Measurements from ENCODE around the gene IRGC. TPM values are rescaled to one million over a fixed set of nuclear protein-coding genes. Genes with fewer than 3 reads are reported as not detected.
A peak's percentile ranks its signal among the peaks of the same experiment; 100 is the strongest.

IRGC gene
- total RNA-seq, 2 donors from 2014 or later, result 15.7 TPM; not detected in 1

GRCh38 chr19:43695985-43696704 lies 19.7 kb upstream of the IRGC start:
- no peaks in the 10 kb centered on the region for H3K36me3 ChIP-seq
- H3K9me3 ChIP-seq, result no peaks in the 10 kb centered on the region
- no peak overlapping the region for H3K27ac ChIP-seq
- intact Hi-C loops (cut with DNase I), result no loop called here
- no peaks in the 10 kb centered on the region for H3K27me3 ChIP-seq (replicated peaks; ENCODE audit: insufficient read depth)
- H3K4me1 ChIP-seq (replicated peaks), result no peaks in the 10 kb centered on the region
- WGBS, result 88% methylated on average over 6 of the region's 6 CpGs
- no peak for DNase-seq (ENCODE audit: low spot score)
- no peak for TF ChIP-seq POLR2A (IDR thresholded peaks at IDR 0.05)
- no peak for TF ChIP-seq POLR2AphosphoS5 (IDR thresholded peaks at IDR 0.05)
- no peak for TF ChIP-seq CTCF (IDR thresholded peaks at IDR 0.05)
- no peak overlapping the region for H3K4me3 ChIP-seq

GRCh38 chr19:43697295-43697694 lies 18.6 kb upstream of the IRGC start:
- H3K4me3 ChIP-seq, result no peak overlapping the region
- no peaks in the 10 kb centered on the region for H3K9me3 ChIP-seq
- no peaks in the 10 kb centered on the region for H3K27me3 ChIP-seq (replicated peaks; ENCODE audit: insufficient read depth)
- DNase-seq (ENCODE audit: low spot score), result no peak
- WGBS, result 63% methylated on average over 4 of the region's 5 CpGs
- no peaks in the 10 kb centered on the region for H3K4me1 ChIP-seq (replicated peaks)
- TF ChIP-seq POLR2AphosphoS5 (IDR thresholded peaks at IDR 0.05), result no peak
- no peak for TF ChIP-seq POLR2A (IDR thresholded peaks at IDR 0.05)
- TF ChIP-seq CTCF (IDR thresholded peaks at IDR 0.05), result no peak
- H3K36me3 ChIP-seq, result no peaks in the 10 kb centered on the region
- H3K27ac ChIP-seq, result no peak overlapping the region
- intact Hi-C loops (cut with DNase I), result no loop called here

- no peak for DNase-seq (ENCODE audit: low spot score)
- TF ChIP-seq POLR2A (IDR thresholded peaks at IDR 0.05), result no peak
- TF ChIP-seq POLR2AphosphoS5 (IDR thresholded peaks at IDR 0.05), result no peak
- TF ChIP-seq CTCF (IDR thresholded peaks at IDR 0.05), result no peak
- H3K27ac ChIP-seq, result no peak overlapping the region
- peak overlapping the region; percentile 14 to 22 for H3K4me3 ChIP-seq
- no peaks in the 10 kb centered on the region for H3K9me3 ChIP-seq
- H3K27me3 ChIP-seq (replicated peaks; ENCODE audit: insufficient read depth), result no peaks in the 10 kb centered on the region
- no peaks in the 10 kb centered on the region for H3K36me3 ChIP-seq
- H3K4me1 ChIP-seq (replicated peaks), result no peaks in the 10 kb centered on the region
- 22% methylated on average over 32 of the region's 46 CpGs for WGBS
- intact Hi-C loops (cut with DNase I), result no loop called here
Observed at GRCh38 chr19:43699506-43700394, 16.1 kb upstream of the IRGC start.

- no peak for DNase-seq (ENCODE audit: low spot score)
- Histone ChIP-seq H3K4me3 (no peak overlapping the region), H3K4me1 (replicated peaks) (no peaks in the 10 kb centered on the region), H3K27me3 (replicated peaks; ENCODE audit: insufficient read depth) (no peaks in the 10 kb centered on the region), H3K36me3 (no peaks in the 10 kb centered on the region), H3K27ac (peak overlapping the region in 1 of 2 donors; percentile 9), H3K9me3 (no peaks in the 10 kb centered on the region)
- intact Hi-C loops (cut with DNase I), result no loop called here
- 71% methylated on average over 13 of the region's 13 CpGs for WGBS
- TF ChIP-seq POLR2AphosphoS5 (IDR thresholded peaks at IDR 0.05), result no peak
- no peak for TF ChIP-seq POLR2A (IDR thresholded peaks at IDR 0.05)
- TF ChIP-seq CTCF (IDR thresholded peaks at IDR 0.05), result no peak
Observed at GRCh38 chr19:43700395-43701000, 15.4 kb upstream of the IRGC start.
